Esophagus muscularis mucosa (tissue), 4 donors: Measurements from ENCODE around the gene TCERG1L. TPM values are rescaled to one million over a fixed set of nuclear protein-coding genes. Genes with fewer than 3 reads are reported as not detected.

ENCODE experiments used
- DNase-seq: peaks from one replicate; pipeline ENCODE4 v3.0.0-alpha.2; 2017; ENCODE audit errors: extremely low spot score
- H3K27ac ChIP-seq, 4 donors: fragments of 200-600 bp; sonication (generic); replicated peaks in 1 of 4; 1 replicate in 3 of 4; 2 replicates in 1 of 4; pipeline ENCODE4 v1.5.1; 2016 to 2019; ENCODE audit warnings: mild to moderate bottlenecking in 1 of 4
- H3K27me3 ChIP-seq, 4 donors: fragments of 200-600 bp; sonication (generic); one replicate each; pipeline versions ENCODE4 v1.5.1 to v1.6.0; 2016 to 2019
- H3K36me3 ChIP-seq, 4 donors: fragments of 200-600 bp; sonication (generic); one replicate each; pipeline ENCODE4 v1.5.1; 2016 to 2019
- H3K4me1 ChIP-seq, 4 donors: fragments of 200-600 bp; sonication (generic); one replicate each; pipeline ENCODE4 v1.5.1; 2016 to 2019
- H3K4me3 ChIP-seq, 4 donors: fragments of 200-600 bp; sonication (generic); 1 replicate in 2 of 4; 2 replicates in 2 of 4; pipeline ENCODE4 v1.5.1; 2016 to 2019; ENCODE audit warnings: mild to moderate bottlenecking in 4 of 4, moderate library complexity in 1 of 4
- H3K9me3 ChIP-seq, 4 donors: fragments of 200-600 bp; sonication (generic); 1 replicate in 3 of 4; 2 replicates in 1 of 4; pipeline ENCODE4 v1.5.1; 2016 to 2019
- CTCF ChIP-seq, 3 experiments: fragments of 200-600 bp in 2 of 3; fragments of 450-650 bp in 1 of 3; sonication (generic) in 2 of 3; IDR thresholded peaks; one replicate each; pipeline ENCODE4 v1.5.1; 2017 to 2019; ENCODE audit warnings: antibody characterized with exemption in 3 of 3, mild to moderate bottlenecking in 2 of 3, moderate library complexity in 1 of 3
- EP300 ChIP-seq: sonication (generic); formaldehyde crosslinking; IDR thresholded peaks from one replicate; pipeline ENCODE4 v1.6.1; 2017; ENCODE audit warnings: antibody characterized with exemption
- POLR2A ChIP-seq: fragments of 450-650 bp; IDR thresholded peaks from one replicate; pipeline ENCODE4 v1.6.1; 2017; ENCODE audit warnings: antibody characterized with exemption, moderate library complexity, mild to moderate bottlenecking, low read depth
- POLR2AphosphoS5 ChIP-seq, 2 donors: sonication (generic); formaldehyde crosslinking; IDR thresholded peaks; one replicate each; pipeline ENCODE4 v1.6.1; 2017; ENCODE audit warnings: antibody characterized with exemption in 2 of 2
- WGBS: methylation state at CpG from one replicate; pipeline ENCODE4 v1.1.5; 2018; 5-methylcytosine and 5-hydroxymethylcytosine counted together
- intact Hi-C: fragments of 100-400 bp; cut with DNase I; formaldehyde crosslinking; loops from one replicate; pipeline ENCODE4 v1.15.1; 2023
- total RNA-seq, 4 donors: library from RNA; depleted of rRNA; stranded (reverse); fragments of >200 nt; gene quantifications; one replicate each; pipeline versions ENCODE4 v1.1.0 to v1.2.1, GENCODE V29; 2016

Gene TCERG1L
- total RNA-seq, 4 donors from 2014 or later, result not detected

DNA sequence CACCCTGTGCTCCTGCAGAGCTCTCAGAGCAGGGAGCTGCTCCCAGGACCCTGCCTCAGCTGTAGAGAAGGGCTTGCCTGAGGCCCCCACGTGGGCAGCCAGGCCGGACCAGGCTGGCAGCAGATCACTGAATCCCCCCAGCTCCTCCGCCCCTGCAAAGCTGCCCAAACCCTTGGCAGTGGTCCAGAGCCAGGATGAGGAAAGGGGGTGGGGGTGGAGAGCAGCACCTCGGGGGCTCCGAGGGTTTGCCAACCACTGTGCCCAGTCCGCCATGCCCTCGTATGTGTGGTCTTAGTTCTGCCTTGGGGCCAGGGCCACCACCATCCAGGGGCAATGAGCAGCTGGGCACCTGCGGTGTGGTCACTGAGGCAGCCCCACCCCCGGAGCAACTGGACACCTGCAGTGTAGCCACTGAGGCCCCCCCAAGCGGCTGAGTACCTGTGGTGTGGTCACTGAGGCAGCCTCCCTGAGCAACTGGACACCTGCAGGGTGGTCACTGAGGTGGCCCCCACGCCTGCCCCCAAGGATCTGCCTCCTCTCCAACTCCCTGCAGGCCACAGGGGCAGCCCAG is 90.8 kb downstream of the TCERG1L start:
- Histone ChIP-seq H3K4me3 (no peak overlapping the region), H3K4me1 (no peaks in the 10 kb centered on the region), H3K27ac (no peak overlapping the region), H3K27me3 (peaks cover 0 to 44% (median 0%) of the 10 kb centered on the region in 4 donors), H3K9me3 (no peaks in the 10 kb centered on the region), H3K36me3 (no peaks in the 10 kb centered on the region)
- no peak for TF ChIP-seq CTCF (IDR thresholded peaks at IDR 0.05)
- TF ChIP-seq POLR2A, result no peak
- no peak for DNase-seq
- intact Hi-C loops, result no loop called here
- WGBS, result 90% methylated on average over 2 of the region's 11 CpGs

DNA sequence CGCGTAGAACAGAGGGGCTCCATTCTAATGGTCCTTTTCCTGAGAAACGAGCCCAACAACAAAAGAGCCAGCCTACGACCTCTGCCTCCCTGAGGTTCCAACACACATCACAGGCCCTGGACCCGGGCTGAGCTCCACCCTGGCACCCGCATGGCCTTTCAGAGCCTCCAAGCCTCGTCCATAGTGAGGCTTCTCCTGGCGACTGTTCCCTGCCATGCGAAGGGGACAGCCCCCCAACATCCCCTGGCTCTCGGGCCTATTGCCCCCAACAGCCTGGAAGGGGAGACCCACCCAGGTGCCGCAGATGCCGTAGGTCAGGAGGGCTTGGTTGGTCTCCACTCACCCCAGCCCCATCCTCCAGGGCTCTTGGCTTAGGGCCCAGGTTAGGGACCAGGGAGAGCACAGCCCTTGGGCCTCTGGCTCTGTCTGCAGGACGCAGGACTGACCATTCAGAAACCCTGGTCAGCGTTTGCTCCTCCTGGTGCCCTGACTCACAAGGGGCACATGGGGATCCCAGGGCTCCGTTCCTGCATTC is 91.5 kb downstream of the TCERG1L start:
- DNase-seq, result no peak

DNA sequence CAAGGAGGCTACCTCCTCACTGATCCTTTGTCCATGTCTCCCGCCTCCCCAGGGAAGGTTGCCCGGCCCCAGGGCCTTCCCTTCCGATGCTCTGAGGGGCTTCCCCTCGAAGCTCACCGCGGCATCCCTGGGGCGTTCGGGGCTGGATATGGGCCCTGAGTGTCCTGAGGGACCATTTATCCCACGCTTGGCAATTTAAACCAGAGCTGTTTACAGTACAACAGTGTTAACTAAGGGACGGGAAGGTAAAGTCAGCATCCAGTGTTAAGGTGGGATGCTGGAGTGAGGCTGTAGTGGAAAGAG is 92.0 kb downstream of the TCERG1L start:
- Histone ChIP-seq H3K9me3 (no peaks in the 10 kb centered on the region), H3K4me3 (no peak overlapping the region), H3K27ac (no peak overlapping the region), H3K4me1 (no peaks in the 10 kb centered on the region), H3K27me3 (peaks cover 0 to 44% (median 0%) of the 10 kb centered on the region in 4 donors), H3K36me3 (no peaks in the 10 kb centered on the region)
- intact Hi-C loops, result no loop called here
- WGBS, result 84% methylated on average over 10 of the region's 10 CpGs
- TF ChIP-seq EP300 (no peak), POLR2AphosphoS5 (IDR thresholded peaks at IDR 0.05) (no peak), POLR2A (no peak), CTCF (IDR thresholded peaks at IDR 0.05) (no peak)
- no peak for DNase-seq

More for the DNA sequence above, 91.5 kb downstream of the TCERG1L start:
- Histone ChIP-seq H3K27ac (no peak overlapping the region), H3K4me3 (no peak overlapping the region), H3K36me3 (no peaks in the 10 kb centered on the region), H3K4me1 (no peaks in the 10 kb centered on the region), H3K9me3 (no peaks in the 10 kb centered on the region), H3K27me3 (peaks cover 0 to 44% (median 0%) of the 10 kb centered on the region in 4 donors)
- TF ChIP-seq CTCF (IDR thresholded peaks at IDR 0.05) (no peak), POLR2AphosphoS5 (IDR thresholded peaks at IDR 0.05) (no peak), EP300 (no peak), POLR2A (no peak)
- intact Hi-C loops, result no loop called here
- no CpG with 5 or more reads among the region's 15 CpGs for WGBS

DNA sequence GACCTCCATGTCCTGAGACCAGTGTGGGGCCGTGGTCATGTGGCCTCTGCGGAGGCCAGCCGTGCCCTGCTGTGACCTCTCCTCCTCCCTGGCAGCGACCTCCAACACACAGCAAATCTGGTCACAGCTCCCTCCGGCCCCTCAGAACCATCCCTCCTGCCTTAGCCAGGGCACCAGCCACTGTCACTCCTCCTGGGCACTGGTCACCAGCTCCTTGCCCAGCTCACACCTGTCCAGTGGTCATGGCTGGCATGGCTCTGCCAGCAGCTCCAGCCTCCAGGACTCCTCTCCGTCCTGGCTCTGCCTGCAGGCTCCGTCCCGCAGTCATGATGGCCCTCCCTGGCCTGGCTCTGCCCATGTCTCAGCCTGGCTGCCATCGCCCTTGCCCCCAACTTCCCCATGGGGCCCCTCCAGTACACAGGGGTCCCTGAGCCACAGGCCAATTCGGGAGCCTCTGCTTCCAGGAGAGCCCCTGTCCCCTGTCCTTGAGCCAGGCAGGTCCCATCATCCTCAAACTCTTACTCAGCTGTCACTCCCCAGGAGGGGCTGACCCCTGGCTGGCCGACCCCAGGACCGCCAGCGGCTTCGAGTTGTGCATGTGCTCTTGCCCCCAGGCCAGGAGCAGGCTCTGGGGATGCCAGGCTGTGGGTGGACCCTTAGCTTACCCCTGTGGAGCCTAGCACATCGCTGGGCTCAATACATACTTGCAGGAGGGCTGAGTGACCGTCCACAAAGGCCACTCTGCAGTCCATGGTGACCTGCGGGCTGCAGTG is 92.5 kb downstream of the TCERG1L start:
- intact Hi-C loops, result no loop called here
- H3K27ac ChIP-seq, result no peak overlapping the region
- peaks cover 0 to 41% (median 0%) of the 10 kb centered on the region in 4 donors for H3K27me3 ChIP-seq
- H3K9me3 ChIP-seq, result no peaks in the 10 kb centered on the region
- TF ChIP-seq POLR2AphosphoS5 (IDR thresholded peaks at IDR 0.05) (no peak), CTCF (IDR thresholded peaks at IDR 0.05) (no peak), POLR2A (no peak), EP300 (no peak)
- DNase-seq, result no peak
- 88% methylated on average over 9 of the region's 17 CpGs for WGBS
- H3K36me3 ChIP-seq, result no peaks in the 10 kb centered on the region
- H3K4me1 ChIP-seq, result no peaks in the 10 kb centered on the region
- H3K4me3 ChIP-seq, result no peak overlapping the region
